Measurements from ENCODE around the gene PLD3.
"Not testable (repeated sequence)": the region's sequence is repeated elsewhere in the genome, so short reads cannot be mapped to it uniquely, and the experiment has no call there.

The PLD3 gene

DNA sequence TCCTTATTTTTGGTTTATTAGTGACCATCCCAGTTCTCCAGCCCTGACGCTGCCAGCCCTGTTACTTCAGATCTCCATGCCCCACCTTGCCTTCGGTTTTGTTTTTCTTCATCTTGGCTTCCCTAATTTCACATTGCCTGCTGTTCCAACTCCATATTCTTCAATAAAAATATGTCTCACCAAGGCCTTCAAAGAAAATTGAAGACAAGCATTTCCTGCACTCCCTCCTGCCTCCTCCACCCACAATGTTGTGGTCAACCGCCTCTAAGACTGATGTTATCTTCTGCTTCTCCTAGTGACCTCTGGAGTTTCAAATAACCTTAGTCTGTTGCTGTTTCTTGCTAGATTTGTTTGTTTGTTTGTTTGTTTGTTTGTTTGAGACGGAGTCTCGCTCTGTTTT, 14.6 kb downstream of the PLD3 start:
- Histone ChIP-seq H3K4me1 (peaks cover 31 to 90% (median 65%) of the 10 kb centered on the region in 10 experiments), H3K36me3 (peaks cover 0 to 28% (median 10%) of the 10 kb centered on the region in 11 experiments; a peak in 10 of 22 replicates), H3K9ac (peak overlapping the region in 5 of 11 experiments; percentile 4 to 57 (median 41); a peak in 5 of 22 replicates), H3K4me3 (0 out of 20 replicates have a peak overlapping the region, but pooled peaks of 1 of the 10 experiments have one; percentile 5), H4K20me1 (peaks cover 0 to 27% (median 5%) of the 10 kb centered on the region in 11 experiments; a peak in 11 of 22 replicates), H3K9me3 (replicated peaks in 1 of 11) (no peaks in the 10 kb centered on the region), H3K4me2 (peak overlapping the region; percentile 54 to 97 (median 65)), H3K27ac (peak overlapping the region in 9 of 11 experiments; percentile 1 to 76 (median 43); a peak in 12 of 22 replicates), H3K27me3 (peaks cover 0 to 9% (median 0%) of the 10 kb centered on the region in 11 experiments; a peak in 5 of 22 replicates)
- no peak for TF ChIP-seq Cebpa-rat (IDR thresholded peaks at IDR 0.05)

DNA sequence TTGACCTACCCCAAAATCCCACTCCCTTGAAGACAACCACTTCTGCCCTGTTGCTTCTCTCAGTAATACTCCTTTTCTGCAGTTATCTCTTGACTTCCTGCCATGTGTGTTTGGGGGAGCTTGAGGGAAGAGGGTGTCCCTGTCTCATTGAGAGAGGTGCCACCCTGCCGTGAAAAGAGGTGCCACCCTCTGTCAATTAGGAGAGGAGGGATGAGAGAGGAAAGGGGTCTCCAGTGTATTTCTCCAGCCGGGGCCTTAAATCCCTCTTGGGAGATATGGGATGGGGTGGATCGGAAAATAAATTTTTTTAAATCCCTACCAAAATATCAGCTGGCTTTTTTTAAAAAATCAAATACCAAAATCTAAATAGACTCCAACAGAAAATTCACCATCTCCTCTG, 16.5 kb downstream of the PLD3 start:
- Histone ChIP-seq H3K4me1 (peaks cover 13 to 74% (median 47%) of the 10 kb centered on the region in 10 experiments), H3K27ac (no peak overlapping the region), H3K4me3 (no peak overlapping the region), H3K4me2 (peak overlapping the region in 3 of 11 experiments; percentile 93 to 97 (median 96); a peak in 6 of 22 replicates), H3K36me3 (peaks cover 0 to 41% (median 14%) of the 10 kb centered on the region in 11 experiments; a peak in 13 of 22 replicates), H3K9me3 (replicated peaks in 1 of 11) (no peaks in the 10 kb centered on the region), H4K20me1 (peaks cover 0 to 9% (median 0%) of the 10 kb centered on the region in 11 experiments; a peak in 8 of 22 replicates), H3K9ac (no peak overlapping the region), H3K27me3 (peaks cover 0 to 3% (median 0%) of the 10 kb centered on the region in 11 experiments; a peak in 5 of 22 replicates)
- TF ChIP-seq Cebpa-rat (IDR thresholded peaks at IDR 0.05): no peak

DNA sequence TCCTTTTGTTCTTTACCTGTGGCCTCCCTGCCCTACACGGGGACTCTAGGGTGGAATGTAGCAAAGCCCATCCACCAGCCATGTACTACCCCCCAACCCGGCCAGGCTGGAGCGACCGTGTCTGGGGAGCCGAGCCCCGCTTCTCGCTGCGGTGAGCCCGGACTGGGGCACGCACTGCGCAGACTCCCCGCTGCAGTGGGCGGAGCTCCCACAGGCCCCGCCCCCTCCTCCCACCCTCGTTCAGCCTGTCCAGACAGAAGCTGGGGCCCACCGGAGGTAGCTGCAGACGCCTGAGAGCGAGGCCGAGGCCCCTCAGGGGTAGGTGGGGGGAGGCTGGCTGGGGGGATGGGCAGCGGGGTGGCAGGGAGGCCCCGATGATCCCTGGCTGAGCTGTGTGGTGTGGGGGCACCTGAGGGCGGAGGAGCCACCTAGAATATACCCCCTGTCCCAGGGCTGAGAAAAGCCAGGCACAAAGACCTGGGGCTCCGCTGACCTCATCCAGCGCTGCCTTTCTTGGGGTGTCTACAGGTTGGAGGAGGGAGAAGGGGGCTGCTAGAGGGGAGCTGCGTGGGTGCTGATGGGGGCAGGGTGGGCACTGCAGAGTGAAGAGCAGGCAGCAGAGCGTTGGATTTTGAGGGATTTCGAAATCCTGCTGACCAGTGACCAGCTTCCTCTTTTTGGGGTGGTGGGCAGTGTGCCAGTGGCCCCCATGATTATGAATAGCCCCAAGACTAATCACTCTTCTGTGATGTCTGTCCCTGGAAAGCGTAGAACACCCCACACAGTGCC, 17.3 kb downstream of the PLD3 start:
- H3K4me3 ChIP-seq: no peak overlapping the region
- H3K36me3 ChIP-seq: peaks cover 0 to 46% (median 19%) of the 10 kb centered on the region in 11 experiments; a peak in 13 of 22 replicates
- peaks cover 0 to 12% (median 0%) of the 10 kb centered on the region in 11 experiments; a peak in 6 of 22 replicates for H4K20me1 ChIP-seq
- H3K9me3 ChIP-seq (replicated peaks in 1 of 11): no peaks in the 10 kb centered on the region
- no peaks in the 10 kb centered on the region; a peak in 2 of 22 replicates for H3K27me3 ChIP-seq
- no peak for TF ChIP-seq Cebpa-rat (IDR thresholded peaks at IDR 0.05)
- no peak overlapping the region; a peak in 1 of 22 replicates for H3K27ac ChIP-seq
- peaks cover 15 to 74% (median 43%) of the 10 kb centered on the region in 10 experiments for H3K4me1 ChIP-seq
- H3K4me2 ChIP-seq: peak overlapping the region in 6 of 11 experiments; percentile 31 to 97 (median 86); a peak in 11 of 22 replicates
- H3K9ac ChIP-seq: peak overlapping the region in 2 of 11 experiments; percentile 19 to 43; a peak in 2 of 22 replicates

DNA sequence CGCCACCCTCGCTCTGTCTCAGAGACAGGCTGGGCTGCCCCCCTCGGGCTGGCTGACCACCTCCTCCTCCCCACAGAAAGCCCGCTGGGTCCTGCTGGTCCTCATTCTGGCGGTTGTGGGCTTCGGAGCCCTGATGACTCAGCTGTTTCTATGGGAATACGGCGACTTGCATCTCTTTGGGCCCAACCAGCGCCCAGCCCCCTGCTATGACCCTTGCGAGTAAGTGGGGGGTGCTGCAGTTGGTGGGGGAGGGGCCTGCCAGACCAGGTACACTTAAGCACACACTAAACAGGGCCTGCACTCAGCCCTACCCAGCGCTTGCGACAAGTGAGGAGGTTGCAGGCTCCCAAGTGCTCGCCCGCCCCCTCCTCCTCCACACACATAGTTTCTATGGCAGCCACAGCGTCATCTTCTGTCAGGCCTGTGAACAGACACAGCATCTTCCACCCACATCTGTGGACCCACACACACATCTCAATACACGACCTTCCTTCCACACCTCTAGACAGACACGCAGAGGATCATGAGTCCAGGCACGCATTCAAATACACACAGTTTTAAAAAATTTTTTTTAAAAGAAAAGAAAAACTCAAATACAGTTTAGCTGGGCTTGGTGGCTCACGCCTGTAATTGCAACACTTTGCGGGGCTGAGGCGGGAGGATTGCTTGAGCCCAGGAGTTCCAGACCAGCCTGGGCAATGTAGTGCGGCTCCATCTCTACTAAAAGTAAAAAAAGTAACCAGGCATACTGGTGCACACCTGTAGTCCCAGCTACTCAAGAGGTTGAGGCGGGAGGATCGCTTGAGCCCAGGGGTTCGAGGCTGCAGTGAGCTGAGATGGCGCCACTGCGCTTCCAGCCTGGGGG, 18.4 kb downstream of the PLD3 start:
- TF ChIP-seq Cebpa-rat (IDR thresholded peaks at IDR 0.05): no peak
- Histone ChIP-seq H3K4me2 (peak overlapping the region in 5 of 11 experiments; percentile 61 to 97 (median 93); a peak in 9 of 22 replicates), H3K4me3 (no peak overlapping the region), H3K27ac (no peak overlapping the region), H3K36me3 (peaks cover 0 to 58% (median 19%) of the 10 kb centered on the region in 11 experiments; a peak in 14 of 22 replicates), H3K27me3 (no peaks in the 10 kb centered on the region; a peak in 2 of 22 replicates), H3K9ac (no peak overlapping the region), H3K4me1 (peaks cover 20 to 72% (median 41%) of the 10 kb centered on the region in 10 experiments), H4K20me1 (peaks cover 0 to 16% (median 0%) of the 10 kb centered on the region in 11 experiments; a peak in 5 of 22 replicates), H3K9me3 (replicated peaks in 1 of 11) (no peaks in the 10 kb centered on the region)

DNA sequence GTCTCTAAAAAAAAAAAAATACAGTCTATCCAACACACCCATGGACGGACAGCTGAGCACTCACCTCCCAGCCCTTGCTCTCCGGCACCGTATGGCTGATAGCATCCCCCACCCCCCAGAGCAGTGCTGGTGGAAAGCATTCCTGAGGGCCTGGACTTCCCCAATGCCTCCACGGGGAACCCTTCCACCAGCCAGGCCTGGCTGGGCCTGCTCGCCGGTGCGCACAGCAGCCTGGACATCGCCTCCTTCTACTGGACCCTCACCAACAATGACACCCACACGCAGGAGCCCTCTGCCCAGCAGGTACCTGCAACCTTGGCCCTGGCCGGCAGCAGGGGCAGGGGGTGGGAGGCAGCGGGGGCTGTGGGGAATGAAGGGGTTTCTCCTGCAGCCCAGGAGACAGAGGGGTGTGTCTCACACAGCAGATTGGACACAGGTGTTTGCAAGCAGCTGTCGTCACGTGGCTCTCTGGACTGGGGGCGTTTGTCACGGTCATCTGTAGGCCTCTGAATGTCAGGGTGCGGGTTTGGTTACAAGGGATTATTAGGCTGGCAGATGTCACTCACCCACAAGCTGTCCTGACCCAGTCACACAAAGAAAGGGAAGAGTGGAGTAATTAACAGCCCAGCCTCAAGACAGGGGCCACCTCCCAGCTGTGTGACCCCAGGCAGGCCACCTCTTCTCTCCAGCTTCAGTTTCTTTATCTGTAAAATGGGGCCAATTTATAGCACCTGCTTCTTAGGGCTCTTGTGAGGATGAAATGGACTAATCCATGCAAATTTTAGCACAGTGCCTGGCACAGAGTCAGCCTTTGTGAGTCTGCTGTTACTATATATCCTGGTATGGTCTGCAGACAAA, 19.3 kb downstream of the PLD3 start:
- peaks cover 15 to 70% (median 35%) of the 10 kb centered on the region in 10 experiments for H3K4me1 ChIP-seq
- TF ChIP-seq Cebpa-rat (IDR thresholded peaks at IDR 0.05): no peak
- no peak overlapping the region for H3K27ac ChIP-seq
- H3K9me3 ChIP-seq (replicated peaks in 1 of 11): no peaks in the 10 kb centered on the region
- H3K27me3 ChIP-seq: no peaks in the 10 kb centered on the region; a peak in 2 of 22 replicates
- H3K36me3 ChIP-seq: peaks cover 0 to 66% (median 22%) of the 10 kb centered on the region in 11 experiments; a peak in 14 of 22 replicates
- no peak overlapping the region for H3K4me2 ChIP-seq
- H3K9ac ChIP-seq: no peak overlapping the region
- H4K20me1 ChIP-seq: peaks cover 0 to 20% (median 0%) of the 10 kb centered on the region in 11 experiments; a peak in 5 of 22 replicates
- H3K4me3 ChIP-seq: no peak overlapping the region

DNA sequence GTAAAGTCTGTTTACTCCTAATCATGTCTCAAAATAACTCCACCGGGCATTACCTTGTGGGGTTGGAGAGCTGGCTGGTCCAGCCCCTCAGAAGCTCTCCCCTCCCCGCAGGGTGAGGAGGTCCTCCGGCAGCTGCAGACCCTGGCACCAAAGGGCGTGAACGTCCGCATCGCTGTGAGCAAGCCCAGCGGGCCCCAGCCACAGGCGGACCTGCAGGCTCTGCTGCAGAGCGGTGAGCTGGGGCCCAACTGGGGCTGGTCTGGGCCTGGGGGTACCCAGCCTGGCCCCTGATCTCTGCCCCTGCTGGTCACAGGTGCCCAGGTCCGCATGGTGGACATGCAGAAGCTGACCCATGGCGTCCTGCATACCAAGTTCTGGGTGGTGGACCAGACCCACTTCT, 21.3 kb downstream of the PLD3 start:
- Histone ChIP-seq H3K9ac (no peak overlapping the region), H3K9me3 (replicated peaks in 1 of 11) (no peaks in the 10 kb centered on the region), H3K4me3 (no peak overlapping the region), H3K27ac (no peak overlapping the region), H3K4me1 (peaks cover 6 to 58% (median 36%) of the 10 kb centered on the region in 10 experiments; a peak in 19 of 20 replicates), H3K27me3 (no peaks in the 10 kb centered on the region; a peak in 1 of 22 replicates), H3K4me2 (peak overlapping the region in 2 of 11 experiments; percentile 62; a peak in 3 of 22 replicates), H3K36me3 (peaks cover 0 to 86% (median 24%) of the 10 kb centered on the region in 11 experiments; a peak in 14 of 22 replicates), H4K20me1 (peaks cover 0 to 20% (median 0%) of the 10 kb centered on the region in 11 experiments; a peak in 5 of 22 replicates)
- no peak for TF ChIP-seq Cebpa-rat (IDR thresholded peaks at IDR 0.05)

DNA sequence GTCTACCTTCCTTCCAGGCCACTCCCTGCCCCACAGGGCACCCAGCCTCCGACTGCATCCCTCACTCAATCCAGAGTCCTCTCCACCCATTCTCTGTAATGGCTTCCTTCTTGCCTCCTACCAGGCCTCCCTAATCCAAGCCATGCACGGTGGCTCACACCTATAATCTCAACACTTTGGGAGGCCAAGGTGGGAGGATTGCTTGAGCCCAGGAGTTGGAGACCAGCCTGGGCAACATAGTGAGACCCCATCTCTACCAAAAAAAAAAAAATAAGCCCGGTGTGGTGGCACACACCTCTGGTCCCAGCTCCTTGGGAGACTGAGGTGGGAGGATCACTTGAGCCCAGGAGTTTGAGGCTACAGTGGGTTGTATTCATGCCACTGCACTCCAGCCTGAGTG, 21.8 kb downstream of the PLD3 start:
- Histone ChIP-seq H3K36me3 (peaks cover 0 to 90% (median 24%) of the 10 kb centered on the region in 11 experiments; a peak in 14 of 22 replicates), H3K4me1 (peaks cover 6 to 57% (median 35%) of the 10 kb centered on the region in 10 experiments; a peak in 19 of 20 replicates), H3K4me2 (peak overlapping the region in 6 of 11 experiments; percentile 28 to 78 (median 60); a peak in 11 of 22 replicates), H4K20me1 (peaks cover 0 to 20% (median 0%) of the 10 kb centered on the region in 11 experiments; a peak in 5 of 22 replicates)
- H3K27ac ChIP-seq; H3K9ac ChIP-seq; H3K4me3 ChIP-seq; H3K9me3 ChIP-seq (replicated peaks in 1 of 11); H3K27me3 ChIP-seq: not testable (repeated sequence)
